Activated T-cell treated with anti-CD3 and anti-CD28 coated beads, Interleukin-2, amount 50 U/mL, for 24 hours (primary cell): ENCODE results near the gene RAB14.
"Not testable (repeated sequence)": the region's sequence is repeated elsewhere in the genome, so short reads cannot be mapped to it uniquely, and the experiment has no call there.

Experiments
- DNase-seq: peaks from one replicate; pipeline ENCODE4 v3.0.0-alpha.2; 2020
- H3K27ac Mint-ChIP-seq: 2 replicates; pipeline ENCODE4 v1.8.0; 2020; ENCODE audit warnings: mild to moderate bottlenecking, mixed read lengths
- H3K27me3 Mint-ChIP-seq: 2 replicates; pipeline ENCODE4 v1.8.0; 2020; ENCODE audit warnings: mixed read lengths
- H3K36me3 Mint-ChIP-seq: 2 replicates; pipeline ENCODE4 v1.8.0; 2020; ENCODE audit warnings: low read depth, mixed read lengths
- H3K4me1 Mint-ChIP-seq: 2 replicates; pipeline ENCODE4 v1.8.0; 2020; ENCODE audit warnings: low read depth, mixed read lengths
- H3K4me3 Mint-ChIP-seq: 2 replicates; pipeline ENCODE4 v1.8.0; 2020; ENCODE audit warnings: mild to moderate bottlenecking, moderate library complexity, mixed read lengths
- H3K9me3 Mint-ChIP-seq: 2 replicates; pipeline ENCODE4 v1.8.0; 2020; ENCODE audit warnings: mixed read lengths

The RAB14 gene

DNA sequence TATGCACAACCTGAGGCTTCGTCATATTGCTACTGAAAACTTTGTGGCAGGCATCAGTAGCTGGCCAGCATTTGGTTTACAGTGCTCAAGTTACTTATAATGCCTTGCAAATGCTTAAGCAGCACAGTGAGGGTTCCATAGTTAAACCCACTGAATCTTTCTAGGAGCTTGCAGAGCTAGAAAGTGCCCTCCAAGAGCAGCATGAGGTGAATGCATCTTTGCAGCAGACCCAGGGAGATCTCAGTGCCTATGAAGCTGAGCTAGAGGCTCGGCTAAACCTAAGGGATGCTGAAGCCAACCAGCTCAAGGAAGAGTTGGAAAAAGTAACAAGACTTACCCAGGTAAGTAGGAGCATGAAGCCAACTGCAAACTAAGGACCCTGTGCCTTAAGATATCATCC, 66.0 kb downstream of the RAB14 start:
- H3K27ac Mint-ChIP-seq: no peak overlapping the region
- H3K36me3 Mint-ChIP-seq: peaks cover 96% of the 10 kb centered on the region
- DNase-seq: no peak
- H3K9me3 Mint-ChIP-seq: peaks cover 6% of the 10 kb centered on the region
- H3K4me3 Mint-ChIP-seq: no peak overlapping the region
- peaks cover 46% of the 10 kb centered on the region for H3K4me1 Mint-ChIP-seq
- H3K27me3 Mint-ChIP-seq: no peaks in the 10 kb centered on the region

DNA sequence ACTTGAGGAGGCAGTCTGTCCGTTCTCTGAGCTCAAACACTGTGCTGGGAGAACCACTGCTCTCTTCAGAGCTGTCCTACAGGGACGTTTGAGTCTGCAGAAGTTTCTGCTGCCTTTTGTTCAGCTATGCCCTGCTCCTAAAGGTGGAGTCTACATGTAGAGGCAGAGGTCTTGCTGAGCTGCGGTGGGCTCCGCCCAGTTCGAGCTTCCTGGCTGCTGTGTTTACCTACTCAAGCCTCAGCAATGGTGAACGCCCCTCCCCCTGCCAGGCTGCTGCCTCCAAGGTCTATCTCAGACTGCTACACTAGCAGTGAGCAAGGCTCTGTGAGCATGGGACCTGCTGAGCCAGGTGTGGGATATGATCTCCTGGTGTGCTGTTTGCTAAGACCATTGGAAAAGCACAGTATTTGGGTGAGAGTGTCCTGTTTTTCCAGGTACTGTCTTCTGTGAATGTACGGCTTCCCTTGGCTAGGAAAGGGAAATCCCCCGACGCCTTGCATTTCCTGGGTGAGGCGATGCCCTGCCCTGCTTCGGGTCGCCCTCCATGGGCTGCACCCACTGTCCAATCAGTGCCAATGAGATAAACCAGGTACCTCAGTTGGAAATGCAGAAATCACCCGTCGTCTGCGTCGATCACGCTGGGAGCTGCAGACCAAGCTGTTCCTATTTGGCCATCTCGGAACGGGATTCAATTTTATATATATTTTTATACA, 68.4 kb downstream of the RAB14 start:
- Mint-ChIP-seq H3K4me3 (peak overlapping the region; percentile 27), H3K4me1 (peaks cover 68% of the 10 kb centered on the region), H3K27ac (peak overlapping the region; percentile 78), H3K9me3 (peaks cover 11% of the 10 kb centered on the region), H3K36me3 (peaks cover 96% of the 10 kb centered on the region), H3K27me3 (no peaks in the 10 kb centered on the region)
- peak; percentile 72 for DNase-seq

DNA sequence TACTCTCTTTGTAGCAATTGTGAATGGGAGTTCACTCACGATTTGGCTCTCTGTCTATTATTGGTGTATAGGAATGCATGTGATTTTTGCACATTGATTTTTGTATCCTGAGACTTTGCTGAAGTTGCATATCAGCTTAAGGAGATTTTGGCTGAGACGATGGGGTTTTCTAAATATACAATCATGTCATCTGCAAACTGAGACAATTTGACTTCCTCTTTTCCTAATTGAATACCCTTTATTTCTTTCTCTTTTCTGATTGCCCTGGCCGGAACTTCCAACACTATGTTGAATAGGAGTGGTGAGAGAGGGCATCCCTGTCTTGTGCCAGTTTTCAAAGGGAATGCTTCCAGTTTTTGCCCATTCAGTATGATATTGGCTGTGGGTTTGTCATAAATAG, 72.3 kb downstream of the RAB14 start:
- DNase-seq, H3K27me3 Mint-ChIP-seq, H3K4me3 Mint-ChIP-seq: not testable (repeated sequence)
- Mint-ChIP-seq H3K27ac (peak overlapping the region; percentile 65), H3K4me1 (peaks cover 72% of the 10 kb centered on the region), H3K36me3 (peaks cover 96% of the 10 kb centered on the region), H3K9me3 (peaks cover 11% of the 10 kb centered on the region)
